ENCODE results near the gene LRRC18. TPM values are rescaled to one million over a fixed set of nuclear protein-coding genes. Genes with fewer than 3 reads are reported as not detected.

LRRC18 gene
- total and polyA plus RNA-seq, 2 of the 13 experiments (the other 11 are each of a cell fraction or from before 2014, with no cell fraction given): not detected

DNA sequence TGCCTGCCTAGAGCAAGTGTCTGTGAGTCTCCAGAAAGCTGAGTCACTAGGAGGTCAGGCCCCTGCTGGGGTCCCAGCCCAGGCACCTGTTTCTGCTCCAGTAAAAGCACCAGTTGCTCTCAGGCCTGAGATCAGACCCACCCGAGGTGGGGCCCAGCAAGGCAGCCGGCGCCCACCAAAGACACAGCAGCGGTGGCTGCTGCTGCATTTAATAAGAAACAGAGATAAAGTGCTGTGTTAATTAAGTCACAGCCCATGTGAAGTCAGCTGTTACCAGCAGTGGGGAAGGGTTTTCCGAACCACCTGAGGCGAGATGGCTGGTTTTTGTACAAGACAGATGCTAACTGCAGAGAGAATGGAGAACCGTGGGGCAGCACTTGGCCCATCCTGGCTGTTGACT lies 12.1 kb upstream of the LRRC18 start:
- no peak for ATAC-seq
- Histone ChIP-seq H3K4me1 (ENCODE audit: insufficient read depth, low read length) (no peaks in the 10 kb centered on the region), H3K9me3 (ENCODE audit: low read length) (no peaks in the 10 kb centered on the region), H3K27me3 (ENCODE audit: control insufficient read depth in 1 of 2, insufficient read depth in 2 of 2, low read length in 2 of 2) (peaks cover 0 to 1% of the 10 kb centered on the region in 2 experiments; a peak in 2 of 5 replicates), H3K27ac (ENCODE audit: extremely low read length, insufficient read depth, low read length) (no peak overlapping the region), H3K9ac (ENCODE audit: insufficient read depth, low read depth, low read length) (no peak overlapping the region), H3K36me3 (replicated peaks in 1 of 2; ENCODE audit: control insufficient read depth in 1 of 2, insufficient read depth in 2 of 2, low read length in 2 of 2) (no peaks in the 10 kb centered on the region), H3K4me2 (ENCODE audit: low read depth, low read length) (no peak overlapping the region), H2AFZ (ENCODE audit: low read length) (no peak overlapping the region), H3K79me2 (ENCODE audit: insufficient read depth, low read length) (no peaks in the 10 kb centered on the region), H4K20me1 (ENCODE audit: insufficient read depth, low read length) (no peaks in the 10 kb centered on the region), H3K4me3 (replicated peaks in 1 of 3; ENCODE audit: insufficient read depth in 1 of 3, low read depth in 2 of 3, low read length in 3 of 3) (no peak overlapping the region)
- no peak for FAIRE-seq
- in situ Hi-C loops (cut with HindIII; ENCODE audit: extremely low pct_ligation_motif_present, low pct_unique_long_range_greater_than_20kb) (no loop called here), intact Hi-C loops (cut with micrococcal nuclease; ENCODE audit: unreplicated experiment) (no loop called here)
- no TSS peak for BruUV-seq (replicated peaks)
- POLR2A ChIA-PET: no interaction called here
- 14% methylated on average over 4 of the region's 7 CpGs for WGBS (ENCODE audit: low lambda C conversion rate)
- CTCF ChIA-PET (ENCODE audit: low intra/inter-chr PET ratio, low total read pairs): no interaction called here
- TF ChIP-seq ZNF564 (CRISPR knock-in tag; IDR thresholded peaks at IDR 0.05): no peak
- TF ChIP-seq CEBPG (CRISPR knock-in tag; IDR thresholded peaks at IDR 0.05): no peak
- TF ChIP-seq KDM5B (CRISPR knock-in tag; IDR thresholded peaks at IDR 0.05; ENCODE audit: borderline replicate concordance): no peak
- no peak for TF ChIP-seq ZNF24 (IDR thresholded peaks at IDR 0.05)
- DNase-seq (ENCODE audit: low spot score): no peak

DNA sequence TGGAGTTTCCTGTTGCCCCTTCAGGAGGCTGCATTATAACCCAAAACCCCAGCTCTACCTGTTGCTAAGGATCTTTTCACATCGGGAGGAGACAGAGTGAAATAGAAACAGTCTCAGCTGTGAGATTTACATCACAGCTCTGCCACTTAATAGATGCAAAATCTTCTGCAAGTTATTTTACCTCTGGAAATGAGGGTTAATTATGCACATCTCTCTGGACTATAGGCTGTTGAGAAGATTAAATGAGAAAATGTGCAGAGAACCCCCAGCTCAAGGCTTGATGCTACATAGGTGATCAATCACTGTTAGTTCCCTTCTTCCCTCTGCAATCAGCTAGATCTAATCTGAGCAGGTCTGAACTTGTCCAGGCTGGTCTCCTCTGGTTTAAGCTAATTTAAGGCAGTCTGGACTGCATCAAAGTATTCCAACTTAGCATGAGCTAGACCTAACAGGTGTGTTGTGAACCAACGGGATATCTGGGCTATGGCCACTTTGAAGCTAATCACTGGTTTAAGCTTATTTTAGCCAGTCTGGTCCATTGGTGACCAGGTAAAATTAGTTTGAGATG lies 8.9 kb upstream of the LRRC18 start:
- no TSS peak for BruUV-seq (replicated peaks)
- no peaks in the 10 kb centered on the region for H4K20me1 ChIP-seq (ENCODE audit: insufficient read depth, low read length)
- POLR2A ChIA-PET: no interaction called here
- ATAC-seq (no peak), DNase-seq (ENCODE audit: low spot score) (no peak), FAIRE-seq (no peak)
- in situ Hi-C loops (cut with HindIII; ENCODE audit: extremely low pct_ligation_motif_present, low pct_unique_long_range_greater_than_20kb) (no loop called here), intact Hi-C loops (cut with micrococcal nuclease; ENCODE audit: unreplicated experiment) (no loop called here)
- no peak overlapping the region for H3K9ac ChIP-seq (ENCODE audit: insufficient read depth, low read depth, low read length)
- H3K27ac ChIP-seq (ENCODE audit: extremely low read length, insufficient read depth, low read length): no peak overlapping the region
- no peaks in the 10 kb centered on the region for H3K79me2 ChIP-seq (ENCODE audit: insufficient read depth, low read length)
- H2AFZ ChIP-seq (ENCODE audit: low read length): no peak overlapping the region
- H3K27me3 ChIP-seq (ENCODE audit: control insufficient read depth in 1 of 2, insufficient read depth in 2 of 2, low read length in 2 of 2): peaks cover 0 to 1% of the 10 kb centered on the region in 2 experiments; a peak in 3 of 5 replicates
- H3K4me3 ChIP-seq (replicated peaks in 1 of 3; ENCODE audit: insufficient read depth in 1 of 3, low read depth in 2 of 3, low read length in 3 of 3): no peak overlapping the region
- H3K4me2 ChIP-seq (ENCODE audit: low read depth, low read length): no peak overlapping the region
- no peaks in the 10 kb centered on the region for H3K4me1 ChIP-seq (ENCODE audit: insufficient read depth, low read length)
- 11% methylated on average over 2 of the region's 2 CpGs for WGBS (ENCODE audit: low lambda C conversion rate)
- no peaks in the 10 kb centered on the region for H3K9me3 ChIP-seq (ENCODE audit: low read length)
- H3K36me3 ChIP-seq (replicated peaks in 1 of 2; ENCODE audit: control insufficient read depth in 1 of 2, insufficient read depth in 2 of 2, low read length in 2 of 2): no peaks in the 10 kb centered on the region
- CTCF ChIA-PET (ENCODE audit: low intra/inter-chr PET ratio, low total read pairs): no interaction called here
- TF ChIP-seq SKI (IDR thresholded peaks at IDR 0.05; ENCODE audit: partially characterized antibody) (no peak), ZNF703 (CRISPR knock-in tag; IDR thresholded peaks at IDR 0.05; ENCODE audit: borderline replicate concordance) (no peak), ZNF747 (CRISPR knock-in tag; IDR thresholded peaks at IDR 0.05; ENCODE audit: borderline replicate concordance) (no peak), ZNF510 (CRISPR knock-in tag; IDR thresholded peaks at IDR 0.05; ENCODE audit: low read depth) (no peak), PRMT3 (CRISPR knock-in tag; IDR thresholded peaks at IDR 0.05; ENCODE audit: borderline replicate concordance, low read depth) (no peak), MBD4 (IDR thresholded peaks at IDR 0.05; ENCODE audit: borderline replicate concordance, low read length) (no peak)
- TF ChIP-seq, protein P1, sequence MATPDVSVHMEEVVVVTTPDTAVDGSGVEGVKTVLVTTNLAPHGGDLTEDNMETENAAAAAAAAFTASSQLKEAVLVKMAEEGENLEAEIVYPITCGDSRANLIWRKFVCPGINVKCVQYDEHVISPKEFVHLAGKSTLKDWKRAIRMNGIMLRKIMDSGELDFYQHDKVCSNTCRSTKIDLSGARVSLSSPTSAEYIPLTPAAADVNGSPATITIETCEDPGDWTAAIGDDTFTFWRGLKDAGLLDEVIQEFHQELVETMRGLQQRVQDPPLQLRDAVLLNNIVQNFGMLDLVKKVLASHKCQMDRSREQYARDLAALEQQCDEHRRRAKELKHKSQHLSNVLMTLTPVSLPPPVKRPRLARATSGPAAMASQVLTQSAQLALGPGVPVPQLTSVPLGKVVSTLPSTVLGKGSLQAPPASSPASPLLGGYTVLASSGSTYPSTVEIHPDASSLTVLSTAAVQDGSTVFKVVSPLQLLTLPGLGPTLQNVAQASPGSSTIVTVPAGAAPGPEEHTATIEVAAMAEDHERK (CRISPR knock-in tag; IDR thresholded peaks at IDR 0.05; ENCODE audit: low read depth): no peak
- TF ChIP-seq, protein P2, sequence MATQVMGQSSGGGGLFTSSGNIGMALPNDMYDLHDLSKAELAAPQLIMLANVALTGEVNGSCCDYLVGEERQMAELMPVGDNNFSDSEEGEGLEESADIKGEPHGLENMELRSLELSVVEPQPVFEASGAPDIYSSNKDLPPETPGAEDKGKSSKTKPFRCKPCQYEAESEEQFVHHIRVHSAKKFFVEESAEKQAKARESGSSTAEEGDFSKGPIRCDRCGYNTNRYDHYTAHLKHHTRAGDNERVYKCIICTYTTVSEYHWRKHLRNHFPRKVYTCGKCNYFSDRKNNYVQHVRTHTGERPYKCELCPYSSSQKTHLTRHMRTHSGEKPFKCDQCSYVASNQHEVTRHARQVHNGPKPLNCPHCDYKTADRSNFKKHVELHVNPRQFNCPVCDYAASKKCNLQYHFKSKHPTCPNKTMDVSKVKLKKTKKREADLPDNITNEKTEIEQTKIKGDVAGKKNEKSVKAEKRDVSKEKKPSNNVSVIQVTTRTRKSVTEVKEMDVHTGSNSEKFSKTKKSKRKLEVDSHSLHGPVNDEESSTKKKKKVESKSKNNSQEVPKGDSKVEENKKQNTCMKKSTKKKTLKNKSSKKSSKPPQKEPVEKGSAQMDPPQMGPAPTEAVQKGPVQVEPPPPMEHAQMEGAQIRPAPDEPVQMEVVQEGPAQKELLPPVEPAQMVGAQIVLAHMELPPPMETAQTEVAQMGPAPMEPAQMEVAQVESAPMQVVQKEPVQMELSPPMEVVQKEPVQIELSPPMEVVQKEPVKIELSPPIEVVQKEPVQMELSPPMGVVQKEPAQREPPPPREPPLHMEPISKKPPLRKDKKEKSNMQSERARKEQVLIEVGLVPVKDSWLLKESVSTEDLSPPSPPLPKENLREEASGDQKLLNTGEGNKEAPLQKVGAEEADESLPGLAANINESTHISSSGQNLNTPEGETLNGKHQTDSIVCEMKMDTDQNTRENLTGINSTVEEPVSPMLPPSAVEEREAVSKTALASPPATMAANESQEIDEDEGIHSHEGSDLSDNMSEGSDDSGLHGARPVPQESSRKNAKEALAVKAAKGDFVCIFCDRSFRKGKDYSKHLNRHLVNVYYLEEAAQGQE (IDR thresholded peaks at IDR 0.05; ENCODE audit: borderline replicate concordance in 1 of 2, low read depth in 1 of 2, low read length in 2 of 2): no peak
